Left lung (tissue), 14 donors: ENCODE results near the gene CLN6. TPM values are rescaled to one million over a fixed set of nuclear protein-coding genes. Genes with fewer than 3 reads are reported as not detected.

Experiments
- ATAC-seq: fragments of 200-7000 bp; cut with Tn5 transposase; one replicate; pipeline ENCODE4 v1.9.1; 2020; ENCODE audit warnings: moderate library complexity
- DNase-seq, 4 donors: peaks; one replicate each; pipeline ENCODE4 v3.0.0-alpha.2; 2013 to 2020
- H3K27ac ChIP-seq, 2 donors: fragments of 200-600 bp; sonication (generic) in 1 of 2; one replicate each; pipeline versions ENCODE4 v1.5.0 to v1.8.0; 2020 to 2021
- H3K27me3 ChIP-seq, 2 donors: fragments of 200-600 bp; sonication (generic) in 1 of 2; one replicate each; pipeline versions ENCODE4 v1.5.0 to v1.8.0; 2020 to 2021
- H3K36me3 ChIP-seq, 2 donors: fragments of 200-600 bp; sonication (generic) in 1 of 2; one replicate each; pipeline versions ENCODE4 v1.5.0 to v1.8.0; 2020 to 2021
- H3K4me1 ChIP-seq, 2 donors: fragments of 200-600 bp; one replicate each; pipeline ENCODE4 v1.8.0; 2021
- H3K4me3 ChIP-seq, 2 donors: fragments of 200-600 bp; sonication (generic) in 1 of 2; one replicate each; pipeline versions ENCODE4 v1.5.0 to v1.8.0; 2020 to 2021; ENCODE audit warnings: mild to moderate bottlenecking in 1 of 2
- H3K9me3 ChIP-seq, 2 donors: fragments of 200-600 bp; sonication (generic) in 1 of 2; one replicate each; pipeline versions ENCODE4 v1.5.0 to v1.8.0; 2020 to 2021
- intact Hi-C, 2 donors: fragments of 100-400 bp; cut with DNase I; formaldehyde crosslinking; loops; one replicate each; pipeline versions ENCODE4 v1.11.2 to v1.14.2; 2022
- long read RNA-seq, 12 donors: library from polyadenylated mRNA in 2 of 12; unstranded in 2 of 12; transcript quantifications; one replicate each; pipeline ENCODE4 v2.0.0 and lab custom pipeline, GENCODE V29; 2019 to 2026
- polyA plus RNA-seq, 6 donors: library from polyadenylated mRNA; unstranded; fragments of 120-200 nt; gene quantifications; one replicate each; pipeline ENCODE4 v1.2.1, GENCODE V29; 2013; ENCODE audit not compliant: insufficient read length in 6 of 6
- total RNA-seq, 2 donors: library from RNA; stranded (reverse); fragmentation: NEBNext Ultra II Directional; extraction: Animal tissue kit (Norgen Biotek cat#: 25700); gene quantifications; one replicate each; pipeline ENCODE4 v1.2.1, GENCODE V29; 2021
- TF ChIP-seq, protein P1 (sequence below), 2 donors: fragments of 200-600 bp; sonication (generic) in 1 of 2; IDR thresholded peaks; one replicate each; pipeline versions ENCODE4 v1.5.0 to v1.8.0; 2021; ENCODE audit warnings: antibody characterized with exemption in 2 of 2
- donor health status: DM: no; HTN: yes; CAD: no.
- donor health status: DM: no; HTN: no; CAD: no.

The CLN6 gene
- total RNA-seq (10 to 100 TPM; 28.3 to 50.3 TPM), polyA plus RNA-seq (10 to 100 TPM; 34.2 to 42.1 (median 37.5) TPM)
- long read RNA-seq, donor 1, transcript CLN6-201 (7 exons, 2,243 nt), result major isoform, 13 of 19 reads
- long read RNA-seq, donor 1, partial matches to known transcripts, result 0 of 19 reads
- long read RNA-seq, donor 1, other reads (novel, unspliced or antisense), result 0 of 19 reads
- long read RNA-seq, donor 2, transcript CLN6-201 (7 exons, 2,243 nt), result major isoform, 12 of 27 reads
- long read RNA-seq, donor 2, transcript CLN6-212 (3 exons, 894 nt), result minor isoform, 7 of 27 reads
- long read RNA-seq, donor 2, partial matches to known transcripts, result 0 of 27 reads
- long read RNA-seq, donor 2, other reads (novel, unspliced or antisense), result 0 of 27 reads
- long read RNA-seq, donor 3, transcript CLN6-201 (7 exons, 2,243 nt), result major isoform, 10 of 11 reads
- long read RNA-seq, donor 3, partial matches to known transcripts, result 0 of 11 reads
- long read RNA-seq, donor 3, other reads (novel, unspliced or antisense), result 0 of 11 reads
- long read RNA-seq, donor 4, partial matches to known transcripts, result 0 of 3 reads
- long read RNA-seq, donor 4, other reads (novel, unspliced or antisense), result 1 of 3 reads
- long read RNA-seq, donor 5, transcript CLN6-201 (7 exons, 2,243 nt), result major isoform, 7 of 9 reads
- long read RNA-seq, donor 5, partial matches to known transcripts, result 0 of 9 reads
- long read RNA-seq, donor 5, other reads (novel, unspliced or antisense), result 0 of 9 reads
- long read RNA-seq, donor 6, partial matches to known transcripts, result 0 of 11 reads
- long read RNA-seq, donor 6, other reads (novel, unspliced or antisense), result 0 of 11 reads
- long read RNA-seq, donor 7, transcript CLN6-201 (7 exons, 2,243 nt), result major isoform, 6 of 7 reads
- long read RNA-seq, donor 7, partial matches to known transcripts, result 0 of 7 reads
- long read RNA-seq, donor 7, other reads (novel, unspliced or antisense), result 0 of 7 reads
- long read RNA-seq, donor 8, transcript CLN6-201 (7 exons, 2,243 nt), result major isoform, 5 of 14 reads
- long read RNA-seq, donor 8, partial matches to known transcripts, result 0 of 14 reads
- long read RNA-seq, donor 8, other reads (novel, unspliced or antisense), result 0 of 14 reads
- long read RNA-seq, donor 9, result 0 reads
- long read RNA-seq, donor 10, transcript CLN6-212 (3 exons, 894 nt), result major isoform, 6 of 8 reads
- long read RNA-seq, donor 10, partial matches to known transcripts, result 0 of 8 reads
- long read RNA-seq, donor 10, other reads (novel, unspliced or antisense), result 0 of 8 reads
- long read RNA-seq, donor 11, result 0 reads
- long read RNA-seq, donor 12, transcript CLN6-201 (7 exons, 2,243 nt), result major isoform, 5 of 11 reads
- long read RNA-seq, donor 12, partial matches to known transcripts, result 0 of 11 reads
- long read RNA-seq, donor 12, other reads (novel, unspliced or antisense), result 0 of 11 reads

- H3K9me3 ChIP-seq, result no peaks in the 10 kb centered on the region
- peaks cover 11 to 40% of the 10 kb centered on the region in 2 donors for H3K4me1 ChIP-seq
- intact Hi-C loops, result no loop called here
- H3K4me3 ChIP-seq, result peak within 1 kb of the TSS; percentile 85 to 93
- H3K27ac ChIP-seq, result peak within 1 kb of the TSS; percentile 76 to 86
- no peaks in the 10 kb centered on the region for H3K27me3 ChIP-seq
- TF ChIP-seq, protein P1, sequence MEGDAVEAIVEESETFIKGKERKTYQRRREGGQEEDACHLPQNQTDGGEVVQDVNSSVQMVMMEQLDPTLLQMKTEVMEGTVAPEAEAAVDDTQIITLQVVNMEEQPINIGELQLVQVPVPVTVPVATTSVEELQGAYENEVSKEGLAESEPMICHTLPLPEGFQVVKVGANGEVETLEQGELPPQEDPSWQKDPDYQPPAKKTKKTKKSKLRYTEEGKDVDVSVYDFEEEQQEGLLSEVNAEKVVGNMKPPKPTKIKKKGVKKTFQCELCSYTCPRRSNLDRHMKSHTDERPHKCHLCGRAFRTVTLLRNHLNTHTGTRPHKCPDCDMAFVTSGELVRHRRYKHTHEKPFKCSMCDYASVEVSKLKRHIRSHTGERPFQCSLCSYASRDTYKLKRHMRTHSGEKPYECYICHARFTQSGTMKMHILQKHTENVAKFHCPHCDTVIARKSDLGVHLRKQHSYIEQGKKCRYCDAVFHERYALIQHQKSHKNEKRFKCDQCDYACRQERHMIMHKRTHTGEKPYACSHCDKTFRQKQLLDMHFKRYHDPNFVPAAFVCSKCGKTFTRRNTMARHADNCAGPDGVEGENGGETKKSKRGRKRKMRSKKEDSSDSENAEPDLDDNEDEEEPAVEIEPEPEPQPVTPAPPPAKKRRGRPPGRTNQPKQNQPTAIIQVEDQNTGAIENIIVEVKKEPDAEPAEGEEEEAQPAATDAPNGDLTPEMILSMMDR (IDR thresholded peaks at IDR 0.05), result no peak
- peak; percentile 95 for ATAC-seq
- DNase-seq, result peak; percentile 81 to 97 (median 88)
- H3K36me3 ChIP-seq, result no peaks in the 10 kb centered on the region
Measured at GRCh38 chr15:68229386-68230156, at the start of gene CLN6. CLN6 (minus strand) TSS chr15:68229728; CDS start chr15:68229584, 144 bp downstream.

DNA sequence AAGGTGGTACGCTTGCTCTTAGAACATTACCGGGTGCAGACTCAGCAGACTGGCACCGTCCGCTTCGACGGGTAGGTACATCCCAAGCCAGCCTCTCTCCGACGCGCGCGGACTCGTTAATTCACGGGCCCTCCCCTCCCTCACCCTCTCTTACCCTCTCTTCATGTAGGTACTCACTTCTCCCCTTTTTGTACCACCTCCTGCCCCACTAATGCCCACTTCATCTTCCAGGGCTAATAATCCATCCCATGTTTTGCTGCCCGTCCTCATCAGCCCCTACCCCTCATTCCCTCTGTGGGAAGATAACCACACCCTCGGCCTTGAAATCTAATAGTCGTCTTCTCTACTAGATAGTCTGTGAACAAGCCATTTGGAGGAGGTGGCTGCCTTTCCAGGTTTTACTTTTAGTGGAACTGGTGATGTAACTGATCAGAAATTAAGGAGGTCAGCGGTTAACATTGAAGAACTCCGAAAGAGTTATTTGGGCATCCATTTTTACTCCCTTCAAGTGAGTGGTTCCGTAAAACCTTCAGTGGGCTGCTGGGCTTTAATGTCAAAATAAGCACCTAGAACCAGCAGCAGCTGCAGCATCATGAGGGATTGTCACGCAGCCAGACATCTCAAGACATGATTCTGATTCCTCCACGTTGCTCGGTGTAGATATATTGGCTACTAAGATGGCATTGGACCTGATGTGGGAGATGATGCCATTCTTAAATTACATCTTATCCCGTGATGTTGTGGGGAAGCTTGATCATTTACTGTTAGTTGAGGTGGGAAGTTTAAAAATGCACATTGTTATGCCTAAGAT lies 49.3 kb upstream of the CLN6 start:
- Histone ChIP-seq H3K36me3 (peaks cover 0 to under 1% of the 10 kb centered on the region in 2 donors), H3K27me3 (no peaks in the 10 kb centered on the region), H3K9me3 (no peaks in the 10 kb centered on the region), H3K27ac (peak overlapping the region; percentile 95 to 97), H3K4me3 (peak overlapping the region; percentile 66 to 79), H3K4me1 (peaks cover 19 to 59% of the 10 kb centered on the region in 2 donors)
- TF ChIP-seq, protein P1 (IDR thresholded peaks at IDR 0.05), result no peak
- peak; percentile 0 for ATAC-seq
- intact Hi-C loops, result no loop called here
- DNase-seq, result no peak

DNA sequence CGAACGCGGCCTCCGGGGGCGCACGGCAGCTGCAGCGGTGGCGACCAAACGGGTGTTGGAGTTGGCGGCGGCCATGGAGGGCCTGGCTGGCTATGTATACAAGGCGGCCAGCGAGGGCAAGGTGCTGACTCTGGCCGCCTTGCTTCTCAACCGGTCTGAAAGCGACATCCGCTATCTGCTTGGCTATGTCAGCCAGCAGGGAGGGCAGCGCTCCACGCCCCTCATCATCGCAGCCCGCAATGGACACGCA lies 48.7 kb upstream of the CLN6 start:
- peak overlapping the region; percentile 66 to 79 for H3K4me3 ChIP-seq
- TF ChIP-seq, protein P1 (IDR thresholded peaks at IDR 0.05), result no peak
- peak overlapping the region; percentile 95 to 97 for H3K27ac ChIP-seq
- peaks cover 19 to 55% of the 10 kb centered on the region in 2 donors for H3K4me1 ChIP-seq
- H3K36me3 ChIP-seq, result no peaks in the 10 kb centered on the region
- H3K9me3 ChIP-seq, result no peaks in the 10 kb centered on the region
- DNase-seq (no peak), ATAC-seq (no peak)
- no peaks in the 10 kb centered on the region for H3K27me3 ChIP-seq
- intact Hi-C loops, result no loop called here
